ELR (cell line): ENCODE results near the gene SEMA3F.

Experiments
- DNase-seq: peaks from one replicate; pipeline ENCODE4 v3.0.0-alpha.2; 2015; ENCODE audit warnings: low read depth

The SEMA3F gene

GRCh38 chr3:50154840-50155490 lies at the start of gene SEMA3F:
SEMA3F (plus strand) TSS chr3:50155324; CDS start chr3:50159623, 4,299 bp downstream.
- DNase-seq = peak; percentile 75

DNA sequence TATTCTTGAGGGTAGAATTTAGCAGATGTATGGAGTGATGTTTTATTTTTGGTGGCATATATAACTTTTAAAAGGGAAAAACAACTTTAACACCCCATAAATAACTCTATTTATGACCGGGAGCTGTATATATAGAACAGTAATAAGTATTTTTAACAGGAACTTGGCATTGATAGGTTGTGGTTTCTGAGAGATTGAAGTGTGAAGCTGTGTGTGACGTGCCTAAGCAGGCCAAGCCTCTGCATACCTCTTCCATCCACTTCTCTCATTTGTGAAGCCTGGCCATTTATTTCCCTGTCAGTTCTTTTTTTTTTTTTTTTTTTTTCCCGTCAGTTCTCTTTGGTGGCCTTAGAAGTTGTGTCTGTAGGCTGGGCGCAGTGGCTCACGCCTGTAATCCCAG lies 43.4 kb upstream of the SEMA3F start:
- DNase-seq = no peak

DNA sequence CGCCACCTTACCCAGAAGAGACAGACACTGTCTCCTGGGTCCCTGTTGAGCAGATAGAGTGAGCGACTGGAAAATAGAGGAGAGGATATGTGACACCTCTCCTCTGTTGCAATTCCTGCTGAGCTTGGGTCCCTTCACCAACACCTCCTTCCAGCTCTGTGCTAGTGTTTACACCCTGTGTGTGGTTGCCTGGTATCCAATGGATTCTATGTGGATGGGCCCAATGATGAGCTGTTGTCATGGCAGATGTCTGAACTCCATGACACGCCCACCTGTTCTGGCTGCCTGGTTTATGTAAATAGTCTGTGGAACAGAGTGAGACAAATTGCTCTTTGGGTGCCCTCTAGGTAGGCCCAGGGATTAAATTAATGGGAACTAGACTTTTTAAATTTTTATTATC lies 42.7 kb upstream of the SEMA3F start:
- DNase-seq = no peak

GRCh38 chr3:50117120-50117519 lies 38.0 kb upstream of the SEMA3F start:
- DNase-seq = no peak

DNA sequence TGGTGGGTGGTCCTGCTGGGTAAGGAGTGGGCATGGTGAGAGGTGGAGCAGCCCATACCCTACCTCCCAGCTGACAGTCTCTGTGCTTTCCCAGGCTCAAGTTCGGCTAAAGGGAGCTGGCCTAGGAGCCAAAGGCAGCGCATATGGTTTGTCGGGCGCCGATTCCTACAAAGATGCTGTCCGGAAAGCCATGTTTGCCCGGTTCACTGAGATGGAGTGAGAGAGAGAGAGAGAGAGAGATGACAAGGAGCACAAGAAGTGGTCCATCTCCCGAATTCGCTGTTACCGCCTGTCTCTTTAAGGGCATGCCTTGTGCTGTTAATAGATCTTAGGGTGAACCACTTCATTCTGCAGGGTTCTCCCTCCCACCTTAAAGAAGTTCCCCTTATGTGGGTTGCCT lies 36.9 kb upstream of the SEMA3F start:
- DNase-seq = no peak

DNA sequence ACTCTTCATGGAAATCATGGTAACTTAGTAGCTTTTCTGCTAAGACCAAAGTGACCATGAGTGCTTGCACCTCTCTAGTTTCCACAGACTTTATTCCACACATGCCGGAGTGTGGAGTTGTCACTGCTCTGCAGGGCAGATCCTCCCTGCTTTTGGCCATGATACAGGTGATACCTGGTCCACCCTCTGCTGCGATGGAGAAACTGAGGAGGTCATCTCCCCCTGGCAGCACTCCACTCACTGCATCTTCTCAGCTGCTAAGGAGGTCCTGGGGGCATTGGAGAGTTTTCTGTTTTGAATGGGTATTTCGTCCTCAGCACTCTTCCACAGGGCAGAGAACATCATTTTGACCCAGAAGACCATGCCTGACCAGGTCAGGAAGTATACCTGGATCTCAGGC lies 35.3 kb upstream of the SEMA3F start:
- DNase-seq = no peak

DNA sequence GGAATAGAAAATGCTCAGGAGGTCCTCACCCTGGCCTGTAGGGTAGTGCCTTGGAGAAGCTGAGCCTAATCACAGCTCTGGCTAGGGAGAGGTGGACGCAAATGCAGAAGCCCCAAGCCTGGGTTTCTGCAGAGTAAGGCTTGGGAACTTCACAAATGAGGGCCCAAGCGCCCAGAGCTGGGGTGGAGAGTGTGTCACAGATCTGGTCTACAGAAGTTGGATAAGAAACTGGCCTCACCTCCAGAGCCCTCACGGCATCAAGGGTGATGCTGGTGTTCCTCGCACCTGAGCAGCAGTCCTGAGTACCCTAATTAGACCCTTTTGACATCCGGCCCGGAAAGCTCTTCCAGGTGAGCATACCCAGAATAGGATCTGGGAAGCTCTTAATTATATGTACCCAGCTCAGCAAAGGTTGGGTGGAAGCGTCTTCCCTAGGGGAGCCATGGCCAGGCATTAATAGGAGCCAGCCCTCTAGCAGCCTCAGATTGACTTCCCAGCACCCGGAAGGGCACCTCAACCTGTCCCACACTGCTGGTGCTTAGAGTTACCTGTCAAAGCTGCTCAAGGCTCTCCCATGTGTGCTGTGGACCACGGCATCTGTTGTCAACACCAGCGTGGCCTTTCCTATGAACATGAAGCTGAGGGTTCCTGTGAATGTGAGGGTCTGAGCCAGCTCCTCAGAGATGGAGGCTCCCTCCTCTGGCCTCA lies 34.6 kb upstream of the SEMA3F start:
- no peak for DNase-seq

DNA sequence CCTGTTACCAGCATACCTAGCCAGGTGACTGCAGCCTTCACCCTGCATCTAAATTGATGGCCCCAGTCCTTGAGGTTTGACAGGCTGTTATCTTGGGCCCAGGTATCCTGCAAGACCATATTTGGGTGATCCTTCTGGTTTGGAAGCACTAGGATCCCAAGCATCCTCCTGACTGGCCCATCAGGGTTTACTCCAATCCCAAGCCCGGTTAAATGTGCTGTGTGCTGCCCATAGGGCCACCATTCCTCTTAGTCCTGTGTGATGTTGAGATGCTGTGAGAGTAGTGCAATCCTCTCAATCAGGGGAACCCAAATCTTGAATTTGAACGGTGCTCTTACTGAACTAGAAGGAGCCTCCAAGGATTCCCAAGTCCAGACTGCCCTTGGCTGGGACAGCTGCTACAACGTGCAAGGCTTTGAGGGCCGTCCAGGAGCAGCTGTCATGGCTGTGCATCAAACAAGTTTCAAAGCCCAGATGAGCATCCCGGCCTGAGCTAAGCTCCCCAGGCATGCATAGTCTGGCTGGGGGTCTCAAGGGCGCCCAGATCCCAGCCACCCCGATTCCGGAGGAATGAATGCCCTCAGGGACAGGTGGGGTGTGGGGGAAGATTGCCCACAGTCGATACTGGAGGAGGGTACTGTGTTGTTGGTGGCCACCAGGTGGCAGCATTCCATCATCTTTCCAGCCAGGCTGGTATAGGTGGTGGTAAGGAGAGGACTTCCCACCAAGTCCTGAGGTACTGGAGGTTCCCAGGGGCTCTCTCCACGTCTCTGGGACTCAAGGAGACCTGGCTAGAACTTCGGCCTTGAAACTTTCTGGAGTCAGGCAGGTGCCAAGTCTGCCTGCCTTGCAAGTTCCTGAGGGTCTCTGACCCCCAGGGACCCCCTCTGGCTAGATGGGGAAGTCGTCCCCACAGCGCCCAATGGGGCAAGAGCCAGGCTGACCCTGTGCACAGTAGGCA lies 33.8 kb upstream of the SEMA3F start:
- DNase-seq = peak; percentile 83

- peak; percentile 34 for DNase-seq
Observed at GRCh38 chr3:50122071-50122470, 33.1 kb upstream of the SEMA3F start.

- DNase-seq = peak; percentile 12
Observed at GRCh38 chr3:50122661-50123391, 32.3 kb upstream of the SEMA3F start.

DNA sequence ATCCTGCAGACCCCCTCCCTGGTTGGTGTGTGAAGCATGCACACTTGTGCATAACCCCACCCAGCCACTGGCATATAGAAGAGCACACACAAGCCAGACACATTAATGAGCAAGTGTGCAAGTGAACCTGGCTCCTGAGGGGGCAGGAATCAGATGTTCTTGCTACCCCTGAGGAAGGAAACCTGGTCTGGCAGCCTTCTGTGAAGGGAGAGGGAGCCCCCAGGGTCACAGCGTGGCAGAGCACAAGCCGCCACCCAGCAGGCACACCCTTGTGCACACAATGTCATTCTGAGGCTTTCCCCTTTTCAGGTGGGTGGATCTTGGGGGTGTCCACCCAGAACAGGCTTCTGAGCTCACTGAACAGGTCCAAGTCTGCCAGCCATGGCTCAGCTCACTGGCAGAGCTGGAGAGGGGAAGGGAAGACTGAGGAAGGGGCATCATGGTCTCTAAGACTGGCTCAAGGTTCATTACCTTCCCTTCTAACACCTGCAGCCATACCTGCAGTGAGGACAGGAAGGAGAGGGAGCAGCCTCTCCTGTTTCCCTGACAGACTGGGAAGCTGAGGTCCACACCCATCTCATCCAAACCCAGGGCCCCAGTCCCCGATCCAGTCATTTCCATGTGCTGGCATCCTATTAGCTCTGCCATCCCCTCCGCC lies 31.6 kb upstream of the SEMA3F start:
- peak; percentile 8 for DNase-seq

- peak; percentile 60 for DNase-seq
Observed at GRCh38 chr3:50124052-50124799, 30.9 kb upstream of the SEMA3F start.

GRCh38 chr3:50124800-50125178 lies 30.3 kb upstream of the SEMA3F start:
- DNase-seq = no peak

- no peak for DNase-seq
Observed at GRCh38 chr3:50125541-50126286, 29.4 kb upstream of the SEMA3F start.

DNA sequence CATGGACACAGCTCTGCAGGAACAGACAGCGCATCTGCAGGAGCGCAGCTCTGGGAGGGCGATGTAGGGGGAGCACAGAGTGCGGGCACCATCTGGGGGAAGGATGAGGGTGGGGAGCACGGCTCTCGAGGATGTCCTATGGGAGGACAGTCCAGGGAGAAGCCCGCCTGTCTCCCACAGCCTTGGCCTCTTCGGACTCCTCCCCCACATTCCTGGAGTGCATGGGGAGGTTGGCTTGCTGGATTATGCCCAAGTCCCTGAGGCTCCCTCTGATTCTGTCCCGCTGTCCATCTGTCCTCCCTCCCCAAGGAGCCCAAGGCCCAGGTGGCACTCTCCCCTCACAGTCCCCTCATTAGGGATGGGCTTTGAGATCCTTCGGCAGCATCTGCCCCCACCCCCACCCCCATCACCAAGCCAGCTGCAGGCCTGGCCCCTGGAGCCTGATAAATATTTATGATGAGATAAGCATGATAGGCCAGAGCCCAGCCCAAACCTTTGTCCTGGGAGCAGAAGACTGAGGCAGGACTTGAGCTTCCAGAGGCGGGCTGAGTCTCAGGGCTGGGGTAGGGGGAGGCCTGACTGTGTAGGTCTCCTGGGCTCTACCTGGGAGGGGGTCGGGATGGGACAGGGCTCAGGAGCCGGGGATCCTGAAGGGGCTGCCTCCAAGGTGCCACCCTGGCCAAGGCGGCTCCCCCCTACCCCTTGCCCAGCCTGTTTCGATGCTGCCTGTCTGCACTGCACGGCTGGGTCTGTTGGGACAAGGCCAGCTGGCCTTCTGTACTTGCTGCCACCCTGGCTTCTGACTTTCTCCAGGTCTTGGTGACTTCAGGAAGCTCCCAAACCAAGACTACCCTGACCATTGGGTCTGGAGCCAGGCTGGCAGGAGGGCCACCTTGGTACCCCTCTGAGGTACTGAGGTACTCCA lies 28.6 kb upstream of the SEMA3F start:
- peak; percentile 51 for DNase-seq

- no peak for DNase-seq
Observed at GRCh38 chr3:50127251-50127691, 27.9 kb upstream of the SEMA3F start.

GRCh38 chr3:50128001-50128400 lies 27.1 kb upstream of the SEMA3F start:
- DNase-seq = no peak

GRCh38 chr3:50130436-50130835 lies 24.7 kb upstream of the SEMA3F start:
- DNase-seq = no peak
